IPS-11a (cell line): Measurements from ENCODE around the gene GALR2.
"Not testable (repeated sequence)": the region's sequence is repeated elsewhere in the genome, so short reads cannot be mapped to it uniquely, and the experiment has no call there.

ENCODE experiments used
- H3K4me3 ChIP-seq: one replicate; pipeline ENCODE4 v1.5.1; 2013; ENCODE audit warnings: low read depth, low read length, control low read depth

Gene GALR2

DNA sequence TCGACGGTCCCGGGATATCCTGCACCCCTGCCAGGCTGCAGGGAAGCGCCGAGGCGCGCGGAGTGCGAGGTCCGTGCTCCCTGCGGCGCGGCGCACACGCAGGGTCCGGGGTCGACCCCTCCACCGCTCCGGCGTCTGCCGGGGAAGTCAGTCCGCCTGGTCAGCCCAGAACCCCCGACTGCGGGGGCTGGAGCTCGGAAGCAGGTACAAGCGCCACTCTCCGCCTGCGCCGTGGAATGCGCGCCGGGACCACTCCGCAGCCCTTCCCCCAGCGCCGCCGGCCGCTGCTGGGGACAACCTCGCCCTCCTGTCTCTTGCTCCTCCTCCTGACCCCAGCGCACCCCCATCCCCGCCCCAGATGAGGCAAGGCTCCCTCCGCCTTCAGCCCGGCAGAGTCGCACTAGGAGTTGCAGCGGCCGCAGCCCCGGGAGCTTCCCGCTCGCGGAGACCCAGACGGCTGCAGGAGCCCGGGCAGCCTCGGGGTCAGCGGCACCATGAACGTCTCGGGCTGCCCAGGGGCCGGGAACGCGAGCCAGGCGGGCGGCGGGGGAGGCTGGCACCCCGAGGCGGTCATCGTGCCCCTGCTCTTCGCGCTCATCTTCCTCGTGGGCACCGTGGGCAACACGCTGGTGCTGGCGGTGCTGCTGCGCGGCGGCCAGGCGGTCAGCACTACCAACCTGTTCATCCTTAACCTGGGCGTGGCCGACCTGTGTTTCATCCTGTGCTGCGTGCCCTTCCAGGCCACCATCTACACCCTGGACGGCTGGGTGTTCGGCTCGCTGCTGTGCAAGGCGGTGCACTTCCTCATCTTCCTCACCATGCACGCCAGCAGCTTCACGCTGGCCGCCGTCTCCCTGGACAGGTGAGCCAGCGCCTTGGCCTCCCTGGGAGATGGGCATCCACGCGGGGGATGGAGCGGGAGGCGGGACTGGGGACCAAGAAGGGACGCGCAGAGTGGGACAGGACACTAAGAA is at the start of gene GALR2:
Gene GALR2, plus strand, starts transcription at position 392 of the 974 bp plus-strand sequence. Its CDS starts 103 bp downstream, at position 495.
- H3K4me3 ChIP-seq: peak within 1 kb of the TSS; percentile 35

- H3K4me3 ChIP-seq: no peak overlapping the region
Observed at GRCh38 chr17:76025294-76025693, 49.3 kb upstream of the GALR2 start.

- no peak overlapping the region for H3K4me3 ChIP-seq
Observed at GRCh38 chr17:76026714-76027158, 47.8 kb upstream of the GALR2 start.

DNA sequence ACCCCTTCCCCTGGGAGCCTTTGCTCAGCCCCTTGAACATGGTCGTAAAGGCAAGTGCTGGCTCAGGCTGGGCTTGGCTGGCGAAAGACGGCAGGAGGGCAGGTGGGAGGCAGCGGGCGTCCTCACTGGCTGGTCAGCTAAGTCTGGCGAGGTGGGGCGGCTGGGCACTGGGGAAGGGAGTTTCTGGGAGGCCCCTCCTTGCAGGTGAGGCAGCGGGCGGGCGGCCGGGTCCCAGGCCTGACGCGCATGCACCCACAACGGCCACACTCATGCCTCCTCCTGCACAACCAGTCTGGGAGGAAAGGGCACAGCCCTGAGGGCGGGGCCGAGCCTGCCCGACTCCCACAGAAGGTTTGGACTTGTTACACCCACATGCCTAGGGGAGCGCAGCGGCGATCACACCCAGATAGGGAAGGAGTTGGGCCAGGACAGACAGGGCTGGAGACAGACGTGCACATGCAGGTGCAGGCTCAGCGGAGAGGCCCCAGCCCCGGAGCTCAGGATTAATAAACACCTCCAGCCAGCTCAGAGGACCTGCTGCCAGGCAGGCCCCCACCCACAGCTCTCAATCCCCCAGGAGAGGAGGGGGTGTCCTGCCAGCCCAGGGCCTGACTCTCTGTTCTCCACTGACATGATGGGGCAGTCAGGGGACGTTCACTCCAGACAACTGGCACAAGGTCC is 47.3 kb upstream of the GALR2 start, which contains the start of gene EVPL:
Gene EVPL, minus strand, starts transcription at position 148 of the 681 bp plus-strand sequence. Its CDS starts 108 bp downstream, at position 40.
- H3K4me3 ChIP-seq: no peak within 1 kb of the TSS

DNA sequence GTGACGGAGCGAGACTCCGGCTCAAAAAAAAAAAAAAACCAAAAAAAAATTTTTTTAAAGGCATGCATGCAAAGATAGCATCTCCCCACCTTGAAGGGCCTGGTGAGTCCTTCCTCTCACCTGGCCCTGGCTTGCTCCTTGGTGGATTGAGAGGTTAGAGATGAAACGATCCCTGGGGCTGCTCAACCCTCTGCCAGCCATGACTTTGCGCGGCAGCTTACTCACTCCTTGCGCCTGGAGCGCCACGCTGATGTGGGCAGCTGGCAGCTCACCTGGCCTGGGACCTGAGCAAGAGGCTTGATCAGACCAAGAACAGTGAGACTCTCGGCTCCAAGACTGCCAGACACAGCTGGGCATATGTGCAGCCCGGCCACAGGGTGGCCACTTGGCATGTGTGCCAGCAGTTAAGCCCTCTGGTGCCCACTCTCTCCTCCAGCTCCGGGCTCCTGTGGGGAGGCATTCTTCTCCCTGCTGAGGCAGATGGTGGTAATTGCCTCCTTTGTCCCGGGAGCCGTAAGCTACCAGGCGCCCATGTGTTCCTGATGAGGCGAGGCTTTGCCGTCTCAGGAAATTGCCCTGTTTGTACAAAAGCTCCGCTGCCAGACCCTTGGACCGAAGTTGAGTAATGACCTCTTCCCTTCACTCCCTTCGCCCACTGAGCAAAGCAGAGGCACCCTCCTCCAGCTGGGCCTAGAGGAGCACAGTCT is 42.4 kb upstream of the GALR2 start:
- H3K4me3 ChIP-seq: no peak overlapping the region

DNA sequence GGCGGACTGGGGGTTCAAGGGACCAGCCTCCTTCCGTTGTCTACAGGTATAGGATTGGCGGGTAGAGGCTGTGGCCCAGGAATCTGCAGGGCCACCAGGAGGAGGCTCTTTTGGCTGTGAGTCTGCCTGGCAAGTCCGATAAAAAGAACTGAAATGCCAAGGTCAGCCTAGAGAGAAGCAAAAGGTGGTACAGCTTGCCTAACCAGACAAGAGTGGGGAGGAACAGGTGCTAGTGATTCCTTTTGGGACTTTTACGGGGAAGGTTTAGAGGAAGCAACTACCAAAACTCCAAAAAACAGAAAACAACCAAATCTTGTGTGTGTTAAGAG is 41.8 kb upstream of the GALR2 start:
- H3K4me3 ChIP-seq: no peak overlapping the region

- no peak overlapping the region for H3K4me3 ChIP-seq
Observed at GRCh38 chr17:76033139-76033538, 41.4 kb upstream of the GALR2 start.

DNA sequence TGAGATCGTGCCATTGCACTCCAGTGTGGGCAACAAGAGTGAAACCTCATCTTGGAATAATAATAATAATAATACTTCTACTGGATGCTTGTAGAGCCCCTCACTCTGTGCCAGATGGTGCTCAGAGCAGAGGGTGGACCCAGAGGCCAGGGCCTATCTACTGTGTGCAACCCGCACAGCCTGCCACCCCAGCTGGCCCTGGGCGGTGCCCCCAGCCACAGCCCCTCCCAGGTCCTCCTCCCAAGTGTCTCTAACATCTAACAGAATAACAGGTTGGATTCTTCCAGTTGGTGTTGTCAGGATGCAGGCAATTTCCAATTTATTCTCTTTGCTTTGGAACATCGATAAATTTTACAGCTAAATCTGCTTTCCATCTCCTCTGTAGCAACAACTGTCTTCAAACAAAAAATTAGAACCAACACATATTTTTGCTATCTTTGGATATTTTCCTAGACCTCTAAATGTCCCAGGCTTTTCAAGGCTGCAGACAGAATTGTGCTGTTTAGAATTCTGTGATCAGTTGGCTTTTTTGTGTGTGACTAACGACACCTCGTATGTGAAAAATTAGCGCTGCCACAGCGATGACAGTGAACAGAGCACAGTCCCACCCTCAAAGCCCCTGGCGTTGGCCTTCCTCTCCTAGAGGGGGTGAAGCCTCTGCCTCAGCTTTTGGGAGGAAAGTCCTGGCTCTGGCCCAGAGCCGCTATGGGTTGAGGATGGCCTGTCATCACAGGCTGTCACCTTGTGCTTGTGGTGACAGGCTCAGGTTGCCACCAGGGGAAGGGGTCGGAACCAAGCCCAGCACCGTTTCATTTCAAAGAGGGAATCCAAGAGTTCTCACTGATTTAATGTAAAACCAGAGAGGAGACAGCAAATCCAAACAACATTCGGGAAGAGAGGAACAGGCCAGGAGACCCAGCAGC is 39.9 kb upstream of the GALR2 start:
- no peak overlapping the region for H3K4me3 ChIP-seq

DNA sequence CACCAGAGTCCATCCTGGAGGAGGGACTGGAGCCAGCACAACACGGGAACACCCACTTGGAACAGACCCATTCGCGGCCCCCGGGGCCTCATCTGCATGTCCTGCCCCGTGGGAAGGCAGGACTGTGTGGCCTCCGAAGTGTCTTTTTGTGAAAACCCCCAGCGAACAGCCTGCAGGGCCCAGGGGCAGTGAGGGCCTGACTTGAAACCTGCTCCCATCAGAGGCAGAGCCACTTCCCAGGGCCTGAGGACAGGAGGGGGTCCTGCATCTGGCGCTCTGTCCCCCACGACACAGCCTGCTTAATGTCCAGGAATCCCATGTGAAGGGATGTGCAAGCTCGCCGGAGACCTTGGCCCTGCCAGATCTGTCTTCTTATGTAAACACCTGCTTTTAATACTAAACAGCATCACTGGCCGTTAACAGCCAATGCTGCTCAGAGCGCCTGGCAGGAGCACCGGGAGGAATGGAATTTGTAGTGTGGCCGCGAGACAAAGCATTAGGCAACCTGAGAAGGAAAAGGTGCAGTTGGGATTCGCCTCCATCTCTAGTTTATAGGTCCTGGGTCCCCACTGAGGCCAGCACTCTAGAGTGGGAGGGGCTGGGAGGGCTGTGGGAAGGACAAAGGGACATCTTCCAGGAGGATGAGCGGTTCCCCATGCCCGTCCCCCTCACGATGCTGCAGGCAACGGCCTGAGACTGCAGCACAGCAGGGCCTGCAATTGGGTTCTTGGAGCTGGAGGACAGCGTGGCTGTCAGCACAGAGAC is 37.9 kb upstream of the GALR2 start:
- H3K4me3 ChIP-seq: no peak overlapping the region

- H3K4me3 ChIP-seq: no peak overlapping the region
Observed at GRCh38 chr17:76038050-76038449, 36.5 kb upstream of the GALR2 start.

GRCh38 chr17:76039121-76039520 is 35.5 kb upstream of the GALR2 start:
- H3K4me3 ChIP-seq: no peak overlapping the region

DNA sequence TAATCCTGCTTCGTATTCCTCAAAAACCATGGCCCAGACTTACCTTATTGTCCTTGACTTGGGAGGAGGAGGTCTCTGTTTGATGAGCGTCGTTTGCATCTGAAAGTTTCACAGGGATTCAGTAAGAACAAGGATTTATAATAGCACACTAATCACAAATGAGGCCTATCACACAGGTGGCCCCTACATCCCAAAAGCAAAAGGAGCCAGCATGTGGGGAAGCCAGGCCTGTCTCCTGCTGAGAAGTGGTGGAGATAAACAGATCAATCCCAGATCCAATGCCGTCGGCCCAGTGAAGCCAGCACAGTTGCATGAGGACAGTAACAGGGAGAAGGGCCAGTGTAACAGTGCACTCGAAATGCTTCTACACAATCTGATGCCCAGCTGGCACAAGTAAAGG is 34.2 kb upstream of the GALR2 start:
- no peak overlapping the region for H3K4me3 ChIP-seq

DNA sequence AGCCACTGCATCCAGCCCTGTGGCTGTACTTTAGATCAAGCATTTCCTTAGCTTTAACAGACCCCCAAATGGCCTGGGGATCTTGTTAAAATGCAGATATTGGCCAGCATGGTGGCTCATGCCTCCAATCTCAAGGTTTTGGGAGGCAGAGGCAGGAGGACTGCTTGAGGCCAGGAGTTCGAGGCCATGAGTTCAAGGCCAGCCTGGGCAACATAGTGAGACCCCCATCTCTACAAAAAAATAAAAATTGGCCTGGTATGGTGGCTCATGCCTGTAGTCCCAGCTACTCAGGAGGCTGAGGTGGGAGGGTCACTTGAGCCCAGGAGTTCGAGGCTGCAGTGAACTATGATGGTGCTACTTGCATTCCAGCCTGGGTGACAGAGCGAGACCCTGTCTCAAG is 31.7 kb upstream of the GALR2 start:
- H3K4me3 ChIP-seq: not testable (repeated sequence)

- H3K4me3 ChIP-seq: not testable (repeated sequence)
Observed at GRCh38 chr17:76044475-76045007, 30.0 kb upstream of the GALR2 start.

DNA sequence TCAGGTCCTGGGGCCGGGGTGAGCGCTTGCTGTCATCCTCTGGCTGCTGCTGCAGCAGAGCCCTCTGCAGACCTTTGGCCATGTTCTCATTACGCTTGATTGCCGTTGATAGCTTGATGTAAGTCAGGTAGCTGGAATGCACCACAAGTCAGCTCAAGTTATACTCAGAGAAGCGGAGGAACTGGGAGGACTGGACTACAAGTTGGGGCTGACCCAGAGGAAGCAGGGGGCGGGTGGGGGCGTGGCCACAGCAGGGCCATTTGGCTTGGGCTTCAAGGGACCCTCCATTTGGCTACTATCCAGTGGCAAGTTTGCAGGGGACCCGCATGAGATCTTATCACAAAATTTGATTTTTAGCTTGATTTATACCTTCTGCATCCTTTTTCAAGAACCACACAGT is 28.5 kb upstream of the GALR2 start:
- no peak overlapping the region for H3K4me3 ChIP-seq

- H3K4me3 ChIP-seq: no peak overlapping the region
Observed at GRCh38 chr17:76048025-76048605, 26.5 kb upstream of the GALR2 start.

- H3K4me3 ChIP-seq: no peak overlapping the region
Observed at GRCh38 chr17:76048711-76049110, 25.9 kb upstream of the GALR2 start.

DNA sequence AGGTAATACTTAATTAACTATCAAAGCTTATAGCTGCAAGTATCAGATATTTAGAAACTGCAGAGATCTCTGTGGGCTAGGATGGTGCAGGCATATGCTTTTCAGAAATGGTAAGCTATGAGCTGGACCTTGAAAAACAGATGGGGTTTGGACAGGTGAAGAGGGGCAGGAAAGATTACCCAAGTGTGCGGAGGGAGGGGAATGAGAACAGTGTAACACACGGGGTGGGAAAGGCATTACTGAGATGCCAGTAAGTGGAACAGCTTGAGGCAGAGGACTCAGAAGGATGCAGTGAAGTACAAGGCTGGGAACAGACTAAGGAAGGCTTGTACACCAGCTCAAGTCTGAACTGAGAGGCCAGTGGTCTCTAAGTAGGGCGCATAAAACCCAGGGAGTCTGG is 25.3 kb upstream of the GALR2 start:
- no peak overlapping the region for H3K4me3 ChIP-seq
